WERI-Rb-1 (cell line): ENCODE measurements around the gene OR2G2.

ENCODE experiments used
- DNase-seq: peaks from one replicate; pipeline ENCODE4 v3.0.0-alpha.2; 2020
- H3K27ac ChIP-seq: fragments of 250-450 bp; sonication (Bioruptor Pico); 2 replicates; pipeline ENCODE4 v1.5.1; 2020; ENCODE audit warnings: mild to moderate bottlenecking, moderate library complexity
- H3K27me3 ChIP-seq: fragments of 250-450 bp; sonication (Bioruptor Pico); 2 replicates; pipeline ENCODE4 v1.5.1; 2021; ENCODE audit warnings: mild to moderate bottlenecking, low read depth, moderate library complexity; ENCODE audit not compliant: insufficient read depth, severe bottlenecking
- H3K36me3 ChIP-seq: fragments of 250-450 bp; sonication (Bioruptor Pico); 2 replicates; pipeline ENCODE4 v1.5.1; 2020; ENCODE audit warnings: mild to moderate bottlenecking, moderate library complexity
- H3K4me3 ChIP-seq: 2 replicates; pipeline ENCODE4 v1.5.1; 2011; ENCODE audit warnings: low read depth, mild to moderate bottlenecking, control low read depth, low read length
- H3K9me3 ChIP-seq: fragments of 250-450 bp; sonication (Bioruptor Pico); 2 replicates; pipeline ENCODE4 v1.5.1; 2021; ENCODE audit warnings: mild to moderate bottlenecking, moderate library complexity; ENCODE audit not compliant: severe bottlenecking
- CTCF ChIP-seq: IDR thresholded peaks from 2 replicates; pipeline ENCODE4 v1.5.1; 2011; ENCODE audit warnings: low read depth, mild to moderate bottlenecking, control low read depth, inconsistent platforms, low read length

Gene OR2G2

GRCh38 chr1:247588060-247588459 lies at the start of gene OR2G2:
Gene OR2G2, plus strand, starts transcription at chr1:247588360. Its CDS starts 0 bp downstream, at chr1:247588360.
- TF ChIP-seq CTCF: no peak
- Histone ChIP-seq H3K9me3 (no peaks in the 10 kb centered on the region), H3K27me3 (peaks cover 10% of the 10 kb centered on the region)

GRCh38 chr1:247538561-247538960 lies 49.6 kb upstream of the OR2G2 start:
- no peak for DNase-seq
- H3K36me3 ChIP-seq: no peaks in the 10 kb centered on the region
- no peaks in the 10 kb centered on the region for H3K9me3 ChIP-seq
- H3K27ac ChIP-seq: no peak overlapping the region
- H3K27me3 ChIP-seq: peaks cover 39% of the 10 kb centered on the region
- TF ChIP-seq CTCF: no peak
- no peak overlapping the region for H3K4me3 ChIP-seq

More at GRCh38 chr1:247588060-247588459, at the start of gene OR2G2:
- Histone ChIP-seq H3K27ac (no peak within 1 kb of the TSS), H3K36me3 (no peaks in the 10 kb centered on the region), H3K4me3 (no peak within 1 kb of the TSS)
- no peak for DNase-seq

GRCh38 chr1:247539215-247539614 lies 48.9 kb upstream of the OR2G2 start:
- H3K9me3 ChIP-seq: no peaks in the 10 kb centered on the region
- H3K4me3 ChIP-seq: no peak overlapping the region
- TF ChIP-seq CTCF: no peak
- no peaks in the 10 kb centered on the region for H3K36me3 ChIP-seq
- H3K27ac ChIP-seq: no peak overlapping the region
- no peak for DNase-seq
- peaks cover 42% of the 10 kb centered on the region for H3K27me3 ChIP-seq

- peaks cover 54% of the 10 kb centered on the region for H3K27me3 ChIP-seq
- TF ChIP-seq CTCF: no peak
- no peaks in the 10 kb centered on the region for H3K36me3 ChIP-seq
- H3K4me3 ChIP-seq: no peak overlapping the region
- DNase-seq: no peak
- no peak overlapping the region for H3K27ac ChIP-seq
- no peaks in the 10 kb centered on the region for H3K9me3 ChIP-seq
Observed at GRCh38 chr1:247540581-247540980, 47.6 kb upstream of the OR2G2 start.

- H3K4me3 ChIP-seq: no peak overlapping the region
- DNase-seq: no peak
- H3K36me3 ChIP-seq: no peaks in the 10 kb centered on the region
- H3K9me3 ChIP-seq: no peaks in the 10 kb centered on the region
- no peak for TF ChIP-seq CTCF
- H3K27ac ChIP-seq: no peak overlapping the region
- peaks cover 59% of the 10 kb centered on the region for H3K27me3 ChIP-seq
Observed at GRCh38 chr1:247542811-247543210, 45.3 kb upstream of the OR2G2 start.

GRCh38 chr1:247548092-247548491 lies 40.1 kb upstream of the OR2G2 start:
- Histone ChIP-seq H3K36me3 (no peaks in the 10 kb centered on the region), H3K9me3 (no peaks in the 10 kb centered on the region), H3K27ac (no peak overlapping the region), H3K27me3 (peaks cover 51% of the 10 kb centered on the region), H3K4me3 (no peak overlapping the region)
- no peak for TF ChIP-seq CTCF
- no peak for DNase-seq
